ENCODE data around the gene GTF3C2. TPM values are rescaled to one million over a fixed set of nuclear protein-coding genes. Genes with fewer than 3 reads are reported as not detected.

The GTF3C2 gene
- total and polyA plus RNA-seq, 9 of the 15 experiments (the other 6 are each of a cell fraction or from before 2014, with no cell fraction given) = 35.5 to 96.8 (median 53.0) TPM

GRCh38 chr2:27370816-27371620 is 14.5 kb upstream of the GTF3C2 start (continued):
- TF ChIP-seq, protein P1, sequence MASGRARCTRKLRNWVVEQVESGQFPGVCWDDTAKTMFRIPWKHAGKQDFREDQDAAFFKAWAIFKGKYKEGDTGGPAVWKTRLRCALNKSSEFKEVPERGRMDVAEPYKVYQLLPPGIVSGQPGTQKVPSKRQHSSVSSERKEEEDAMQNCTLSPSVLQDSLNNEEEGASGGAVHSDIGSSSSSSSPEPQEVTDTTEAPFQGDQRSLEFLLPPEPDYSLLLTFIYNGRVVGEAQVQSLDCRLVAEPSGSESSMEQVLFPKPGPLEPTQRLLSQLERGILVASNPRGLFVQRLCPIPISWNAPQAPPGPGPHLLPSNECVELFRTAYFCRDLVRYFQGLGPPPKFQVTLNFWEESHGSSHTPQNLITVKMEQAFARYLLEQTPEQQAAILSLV (tag; IDR thresholded peaks at IDR 0.05) = no peak
- TF ChIP-seq ZNF707 (CRISPR knock-in tag; conservative IDR thresholded peaks at IDR 0.05) (no peak), SIX5 (IDR thresholded peaks at IDR 0.05; ENCODE audit: borderline replicate concordance in 1 of 2, insufficient read depth in 1 of 2, low read depth in 1 of 2, low read length in 2 of 2) (no peak), CHD7 (IDR thresholded peaks at IDR 0.05; ENCODE audit: low read depth, low read length) (no peak), FOSL1 (tag; conservative IDR thresholded peaks at IDR 0.05) (no peak), MIER1 (IDR thresholded peaks at IDR 0.05; ENCODE audit: low read depth) (no peak)
- TF ChIP-seq, protein P2, sequence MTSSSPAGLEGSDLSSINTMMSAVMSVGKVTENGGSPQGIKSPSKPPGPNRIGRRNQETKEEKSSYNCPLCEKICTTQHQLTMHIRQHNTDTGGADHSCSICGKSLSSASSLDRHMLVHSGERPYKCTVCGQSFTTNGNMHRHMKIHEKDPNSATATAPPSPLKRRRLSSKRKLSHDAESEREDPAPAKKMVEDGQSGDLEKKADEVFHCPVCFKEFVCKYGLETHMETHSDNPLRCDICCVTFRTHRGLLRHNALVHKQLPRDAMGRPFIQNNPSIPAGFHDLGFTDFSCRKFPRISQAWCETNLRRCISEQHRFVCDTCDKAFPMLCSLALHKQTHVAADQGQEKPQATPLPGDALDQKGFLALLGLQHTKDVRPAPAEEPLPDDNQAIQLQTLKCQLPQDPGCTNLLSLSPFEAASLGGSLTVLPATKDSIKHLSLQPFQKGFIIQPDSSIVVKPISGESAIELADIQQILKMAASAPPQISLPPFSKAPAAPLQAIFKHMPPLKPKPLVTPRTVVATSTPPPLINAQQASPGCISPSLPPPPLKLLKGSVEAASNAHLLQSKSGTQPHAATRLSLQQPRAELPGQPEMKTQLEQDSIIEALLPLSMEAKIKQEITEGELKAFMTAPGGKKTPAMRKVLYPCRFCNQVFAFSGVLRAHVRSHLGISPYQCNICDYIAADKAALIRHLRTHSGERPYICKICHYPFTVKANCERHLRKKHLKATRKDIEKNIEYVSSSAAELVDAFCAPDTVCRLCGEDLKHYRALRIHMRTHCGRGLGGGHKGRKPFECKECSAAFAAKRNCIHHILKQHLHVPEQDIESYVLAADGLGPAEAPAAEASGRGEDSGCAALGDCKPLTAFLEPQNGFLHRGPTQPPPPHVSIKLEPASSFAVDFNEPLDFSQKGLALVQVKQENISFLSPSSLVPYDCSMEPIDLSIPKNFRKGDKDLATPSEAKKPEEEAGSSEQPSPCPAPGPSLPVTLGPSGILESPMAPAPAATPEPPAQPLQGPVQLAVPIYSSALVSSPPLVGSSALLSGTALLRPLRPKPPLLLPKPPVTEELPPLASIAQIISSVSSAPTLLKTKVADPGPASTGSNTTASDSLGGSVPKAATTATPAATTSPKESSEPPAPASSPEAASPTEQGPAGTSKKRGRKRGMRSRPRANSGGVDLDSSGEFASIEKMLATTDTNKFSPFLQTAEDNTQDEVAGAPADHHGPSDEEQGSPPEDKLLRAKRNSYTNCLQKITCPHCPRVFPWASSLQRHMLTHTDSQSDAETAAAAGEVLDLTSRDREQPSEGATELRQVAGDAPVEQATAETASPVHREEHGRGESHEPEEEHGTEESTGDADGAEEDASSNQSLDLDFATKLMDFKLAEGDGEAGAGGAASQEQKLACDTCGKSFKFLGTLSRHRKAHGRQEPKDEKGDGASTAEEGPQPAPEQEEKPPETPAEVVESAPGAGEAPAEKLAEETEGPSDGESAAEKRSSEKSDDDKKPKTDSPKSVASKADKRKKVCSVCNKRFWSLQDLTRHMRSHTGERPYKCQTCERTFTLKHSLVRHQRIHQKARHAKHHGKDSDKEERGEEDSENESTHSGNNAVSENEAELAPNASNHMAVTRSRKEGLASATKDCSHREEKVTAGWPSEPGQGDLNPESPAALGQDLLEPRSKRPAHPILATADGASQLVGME (CRISPR knock-in tag; IDR thresholded peaks at IDR 0.05) = no peak
